Osteocyte (in vitro differentiated cells): ENCODE results near the gene AGBL2. TPM values are rescaled to one million over a fixed set of nuclear protein-coding genes. Genes with fewer than 3 reads are reported as not detected.
"Not testable (repeated sequence)": the region's sequence is repeated elsewhere in the genome, so short reads cannot be mapped to it uniquely, and the experiment has no call there.

Experiments used
- DNase-seq: peaks from one replicate; pipeline ENCODE4 v3.0.0; 2021; ENCODE audit warnings: mixed read lengths; ENCODE audit not compliant: unreplicated experiment; ENCODE audit errors: extremely low spot score
- H3K27ac Mint-ChIP-seq: one replicate; pipeline ENCODE4 v1.8.0; 2021; ENCODE audit warnings: mild to moderate bottlenecking, mixed read lengths; ENCODE audit not compliant: unreplicated experiment
- H3K27me3 Mint-ChIP-seq: one replicate; pipeline ENCODE4 v1.8.0; 2021; ENCODE audit warnings: mixed read lengths; ENCODE audit not compliant: unreplicated experiment
- H3K36me3 Mint-ChIP-seq: one replicate; pipeline ENCODE4 v1.8.0; 2021; ENCODE audit warnings: mixed read lengths; ENCODE audit not compliant: unreplicated experiment
- H3K4me1 Mint-ChIP-seq: one replicate; pipeline ENCODE4 v1.8.0; 2021; ENCODE audit warnings: mixed read lengths; ENCODE audit not compliant: unreplicated experiment
- H3K4me3 Mint-ChIP-seq: one replicate; pipeline ENCODE4 v1.8.0; 2021; ENCODE audit warnings: mild to moderate bottlenecking, moderate library complexity, mixed read lengths; ENCODE audit not compliant: unreplicated experiment
- H3K9me3 Mint-ChIP-seq: one replicate; pipeline ENCODE4 v1.8.0; 2021; ENCODE audit warnings: mixed read lengths; ENCODE audit not compliant: unreplicated experiment
- CTCF ChIP-seq: fragments of 200-600 bp; sonication (generic); IDR thresholded peaks from 2 replicates; pipeline ENCODE4 v1.5.0; 2021; ENCODE audit warnings: antibody characterized with exemption, mild to moderate bottlenecking, moderate library complexity
- total RNA-seq: library from RNA; stranded (reverse); gene quantifications from 2 replicates; pipeline ENCODE4 v1.2.1, GENCODE V29; 2021

The AGBL2 gene
- total RNA-seq, 1 donor from 2014 or later = 0.75 TPM

- DNase-seq = no peak
- peaks cover 6% of the 10 kb centered on the region for H3K4me1 Mint-ChIP-seq
- no peaks in the 10 kb centered on the region for H3K9me3 Mint-ChIP-seq
- no peaks in the 10 kb centered on the region for H3K27me3 Mint-ChIP-seq
- no peak overlapping the region for H3K27ac Mint-ChIP-seq
- no peak for TF ChIP-seq CTCF
- H3K4me3 Mint-ChIP-seq = no peak overlapping the region
- peaks cover 9% of the 10 kb centered on the region for H3K36me3 Mint-ChIP-seq
Measured at GRCh38 chr11:47711816-47712215, 3.4 kb downstream of the AGBL2 start.

- H3K4me3 Mint-ChIP-seq = no peak overlapping the region
- H3K4me1 Mint-ChIP-seq = peaks cover 6% of the 10 kb centered on the region
- H3K27ac Mint-ChIP-seq = no peak overlapping the region
- peaks cover 3% of the 10 kb centered on the region for H3K36me3 Mint-ChIP-seq
- no peaks in the 10 kb centered on the region for H3K27me3 Mint-ChIP-seq
- no peak for TF ChIP-seq CTCF
- no peak for DNase-seq
- H3K9me3 Mint-ChIP-seq = no peaks in the 10 kb centered on the region
Measured at GRCh38 chr11:47711225-47711624, 3.9 kb downstream of the AGBL2 start.

- not testable (repeated sequence) for H3K9me3 Mint-ChIP-seq
Measured at GRCh38 chr11:47707275-47707786, 7.8 kb downstream of the AGBL2 start.

GRCh38 chr11:47705721-47706120, 9.4 kb downstream of the AGBL2 start:
- Mint-ChIP-seq H3K36me3 (no peaks in the 10 kb centered on the region), H3K4me1 (no peaks in the 10 kb centered on the region), H3K9me3 (no peaks in the 10 kb centered on the region), H3K4me3 (no peak overlapping the region), H3K27me3 (no peaks in the 10 kb centered on the region), H3K27ac (no peak overlapping the region)
- TF ChIP-seq CTCF = no peak
- DNase-seq = no peak

More at GRCh38 chr11:47707275-47707786, 7.8 kb downstream of the AGBL2 start:
- H3K27me3 Mint-ChIP-seq, H3K4me3 Mint-ChIP-seq, H3K36me3 Mint-ChIP-seq, DNase-seq, H3K27ac Mint-ChIP-seq, H3K4me1 Mint-ChIP-seq: not testable (repeated sequence)

GRCh38 chr11:47691979-47692378, 23.2 kb downstream of the AGBL2 start:
- no peak overlapping the region for H3K27ac Mint-ChIP-seq
- H3K4me1 Mint-ChIP-seq = no peaks in the 10 kb centered on the region

More at GRCh38 chr11:47691979-47692378, 23.2 kb downstream of the AGBL2 start:
- no peak overlapping the region for H3K4me3 Mint-ChIP-seq
- no peaks in the 10 kb centered on the region for H3K9me3 Mint-ChIP-seq
- no peaks in the 10 kb centered on the region for H3K36me3 Mint-ChIP-seq
- no peak for TF ChIP-seq CTCF
- no peak for DNase-seq
- H3K27me3 Mint-ChIP-seq = no peaks in the 10 kb centered on the region
